ENCODE results near the gene CARD10. TPM values are rescaled to one million over a fixed set of nuclear protein-coding genes. Genes with fewer than 3 reads are reported as not detected.
A peak's percentile ranks its signal among the peaks of the same experiment; 100 is the strongest.

Gene CARD10
- total RNA-seq, 2 experiments from 2014 or later: 0.09 to 0.18 TPM

DNA sequence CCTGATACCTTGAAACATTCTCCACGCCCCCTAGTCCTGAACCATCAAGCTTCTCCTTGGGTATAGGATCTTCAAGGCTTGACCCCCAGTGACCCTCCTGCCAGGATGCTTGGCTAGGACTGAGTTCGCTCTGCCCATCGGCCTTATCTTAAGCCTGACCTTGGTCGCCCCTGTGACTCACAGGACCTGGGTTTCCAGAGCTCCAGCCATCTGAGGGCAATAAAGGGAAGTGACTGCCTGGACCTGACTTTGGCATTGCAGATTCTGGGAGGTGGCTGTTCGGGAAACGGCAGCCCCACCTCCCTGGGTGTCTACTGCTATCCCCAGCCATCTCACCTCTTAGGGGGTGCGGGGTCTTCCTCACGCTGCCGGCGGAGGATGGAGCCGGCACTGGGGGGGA lies 15.4 kb downstream of the CARD10 start:
- Mint-ChIP-seq H3K27ac (no peak overlapping the region), H3K4me1 (ENCODE audit: low read depth) (peaks cover 14% of the 10 kb centered on the region), H3K4me3 (no peak overlapping the region), H3K27me3 (no peaks in the 10 kb centered on the region), H3K9me3 (no peaks in the 10 kb centered on the region), H3K36me3 (ENCODE audit: low read depth) (no peaks in the 10 kb centered on the region)
- ATAC-seq (no peak), DNase-seq (no peak)
- intact Hi-C loops (cut with micrococcal nuclease): no loop called here
- POLR2A ChIA-PET: no interaction called here
- CTCF ChIA-PET: interaction anchor here (1.4 to 2.6 kb wide), 2 partner anchors 88 to 243 kb away, joined by 3 to 9 read pairs; no protein-coding TSS in a partner anchor
- TF ChIP-seq, protein P1, sequence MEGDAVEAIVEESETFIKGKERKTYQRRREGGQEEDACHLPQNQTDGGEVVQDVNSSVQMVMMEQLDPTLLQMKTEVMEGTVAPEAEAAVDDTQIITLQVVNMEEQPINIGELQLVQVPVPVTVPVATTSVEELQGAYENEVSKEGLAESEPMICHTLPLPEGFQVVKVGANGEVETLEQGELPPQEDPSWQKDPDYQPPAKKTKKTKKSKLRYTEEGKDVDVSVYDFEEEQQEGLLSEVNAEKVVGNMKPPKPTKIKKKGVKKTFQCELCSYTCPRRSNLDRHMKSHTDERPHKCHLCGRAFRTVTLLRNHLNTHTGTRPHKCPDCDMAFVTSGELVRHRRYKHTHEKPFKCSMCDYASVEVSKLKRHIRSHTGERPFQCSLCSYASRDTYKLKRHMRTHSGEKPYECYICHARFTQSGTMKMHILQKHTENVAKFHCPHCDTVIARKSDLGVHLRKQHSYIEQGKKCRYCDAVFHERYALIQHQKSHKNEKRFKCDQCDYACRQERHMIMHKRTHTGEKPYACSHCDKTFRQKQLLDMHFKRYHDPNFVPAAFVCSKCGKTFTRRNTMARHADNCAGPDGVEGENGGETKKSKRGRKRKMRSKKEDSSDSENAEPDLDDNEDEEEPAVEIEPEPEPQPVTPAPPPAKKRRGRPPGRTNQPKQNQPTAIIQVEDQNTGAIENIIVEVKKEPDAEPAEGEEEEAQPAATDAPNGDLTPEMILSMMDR (IDR thresholded peaks at IDR 0.05): no peak

DNA sequence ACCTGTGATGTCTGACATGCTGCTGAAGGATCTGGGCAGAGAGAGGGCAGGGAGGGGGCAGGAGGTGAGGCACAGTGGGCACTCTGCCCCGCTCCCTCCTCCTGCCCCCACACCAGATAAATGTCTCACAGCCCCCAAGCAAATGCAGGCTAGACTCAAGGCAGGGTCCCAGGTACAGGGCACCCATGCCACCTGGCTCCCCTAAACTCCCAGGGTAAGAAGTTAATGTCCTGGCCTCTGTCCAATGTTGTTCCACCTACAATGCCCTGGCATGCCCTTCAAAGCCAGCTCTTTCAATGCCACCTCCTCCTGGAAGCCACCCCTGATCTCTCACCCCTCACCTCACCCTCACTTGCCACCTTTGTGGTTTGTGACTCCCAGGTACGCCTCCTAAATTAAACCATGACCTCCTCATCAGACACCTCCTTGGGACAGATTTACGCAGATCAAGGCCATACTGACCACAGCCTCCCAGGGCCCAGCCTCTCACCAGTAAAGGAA lies 16.0 kb downstream of the CARD10 start:
- Mint-ChIP-seq H3K9me3 (no peaks in the 10 kb centered on the region), H3K36me3 (ENCODE audit: low read depth) (no peaks in the 10 kb centered on the region), H3K27me3 (no peaks in the 10 kb centered on the region), H3K4me3 (no peak overlapping the region), H3K27ac (no peak overlapping the region), H3K4me1 (ENCODE audit: low read depth) (peaks cover 14% of the 10 kb centered on the region)
- ATAC-seq (no peak), DNase-seq (no peak)
- ChIA-PET POLR2A (no interaction called here), CTCF (interaction anchor here (1.4 kb wide), 1 partner anchor 243 kb away, joined by 3 read pairs; no protein-coding TSS in a partner anchor)
- intact Hi-C loops (cut with micrococcal nuclease): no loop called here
- TF ChIP-seq, protein P1 (IDR thresholded peaks at IDR 0.05): no peak

DNA sequence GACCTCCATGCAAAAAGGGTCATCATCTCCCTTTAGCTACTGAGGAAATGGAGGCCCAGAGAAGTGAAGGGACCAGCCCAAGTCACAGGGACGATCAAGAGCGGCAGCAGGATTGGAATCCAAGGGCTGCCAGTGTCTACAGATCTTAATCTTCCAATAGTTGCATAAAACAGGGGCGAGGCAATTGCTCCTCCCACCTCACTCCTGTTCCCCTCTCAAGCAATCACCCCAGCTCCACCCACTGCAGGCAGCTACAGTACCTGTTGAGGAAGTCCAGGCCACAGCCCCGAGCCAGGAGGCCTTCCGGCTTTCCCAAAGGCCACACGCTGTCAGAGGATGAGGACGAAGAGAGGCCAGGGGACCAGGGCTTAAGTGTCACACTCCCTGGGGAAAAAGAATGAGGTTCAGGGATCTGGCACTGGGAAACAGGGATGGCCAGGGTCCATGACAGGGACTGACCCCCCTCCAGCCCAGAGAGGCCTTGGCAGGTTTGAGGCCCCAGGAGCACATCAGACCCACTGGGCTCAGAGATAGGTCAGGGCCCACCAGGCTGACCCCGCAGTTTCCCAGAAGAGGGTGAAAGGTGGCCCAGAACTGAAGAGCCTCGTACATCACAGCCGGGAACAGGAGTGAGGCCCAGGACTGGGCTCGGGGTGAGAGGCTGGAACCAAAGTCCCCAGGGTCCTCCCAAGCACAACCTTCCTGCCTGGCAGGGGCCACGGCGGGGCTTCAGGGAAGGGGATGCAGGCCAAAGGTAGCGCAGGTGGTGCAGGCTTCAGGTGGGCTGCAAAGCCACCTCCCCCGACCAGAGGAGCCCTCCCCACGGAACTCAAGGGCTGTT lies 16.7 kb downstream of the CARD10 start:
- ATAC-seq (no peak), DNase-seq (peak; percentile 22)
- ChIA-PET POLR2A (no interaction called here), CTCF (interaction anchor here (1.1 to 1.4 kb wide), 3 partner anchors 64 to 242 kb away, joined by 3 to 6 read pairs (median 3); no protein-coding TSS in a partner anchor)
- H3K36me3 Mint-ChIP-seq (ENCODE audit: low read depth): no peaks in the 10 kb centered on the region
- no peak overlapping the region for H3K27ac Mint-ChIP-seq
- intact Hi-C loops (cut with micrococcal nuclease): no loop called here
- no peak overlapping the region for H3K4me3 Mint-ChIP-seq
- TF ChIP-seq, protein P1 (IDR thresholded peaks at IDR 0.05): no peak
- no peaks in the 10 kb centered on the region for H3K9me3 Mint-ChIP-seq
- H3K4me1 Mint-ChIP-seq (ENCODE audit: low read depth): peaks cover 14% of the 10 kb centered on the region
- H3K27me3 Mint-ChIP-seq: no peaks in the 10 kb centered on the region

DNA sequence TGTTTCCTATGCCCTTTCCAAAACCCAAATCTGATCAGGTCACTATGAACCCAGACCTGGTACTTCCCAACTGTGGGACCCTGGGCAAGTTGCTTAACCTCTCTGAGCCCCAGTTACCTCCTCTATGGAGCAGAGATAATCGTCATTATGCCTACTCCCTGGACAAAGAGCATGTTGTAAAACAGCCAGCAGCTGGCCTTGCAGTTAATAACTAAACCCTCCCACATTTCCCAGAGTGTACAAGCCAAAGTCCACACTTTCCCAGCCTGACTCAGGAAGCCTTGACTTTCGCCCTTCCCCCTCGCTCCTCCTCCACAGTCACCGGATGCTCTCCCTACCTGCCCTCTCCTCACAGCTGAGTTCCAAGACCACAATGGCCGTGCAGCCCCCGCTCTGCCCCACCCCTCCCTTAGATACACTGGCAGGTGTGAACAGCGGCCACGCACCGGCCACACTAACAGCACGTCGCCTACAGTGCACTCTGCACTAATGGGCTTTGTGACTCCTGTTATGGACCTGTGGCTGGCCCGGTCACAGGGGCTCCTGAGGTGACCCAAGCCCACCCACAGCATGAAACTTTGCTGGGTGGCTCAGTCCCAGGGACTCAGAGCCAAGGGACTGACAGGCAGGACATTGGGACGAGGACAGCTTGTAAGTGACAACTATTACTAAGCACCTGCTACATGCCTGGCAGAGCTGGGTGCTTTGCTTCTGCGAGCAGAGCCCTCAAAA lies 17.4 kb downstream of the CARD10 start:
- H3K27ac Mint-ChIP-seq: no peak overlapping the region
- H3K4me3 Mint-ChIP-seq: no peak overlapping the region
- H3K27me3 Mint-ChIP-seq: no peaks in the 10 kb centered on the region
- H3K36me3 Mint-ChIP-seq (ENCODE audit: low read depth): no peaks in the 10 kb centered on the region
- ATAC-seq (no peak), DNase-seq (no peak)
- no peaks in the 10 kb centered on the region for H3K9me3 Mint-ChIP-seq
- CTCF ChIA-PET: interaction anchor here (1.1 to 4.9 kb wide), 3 partner anchors 15 to 185 kb away, joined by 3 to 24 read pairs (median 6); partner anchors contain the start of gene MFNG
- POLR2A ChIA-PET: no interaction called here
- TF ChIP-seq, protein P1 (IDR thresholded peaks at IDR 0.05): no peak
- intact Hi-C loops (cut with micrococcal nuclease): no loop called here
- H3K4me1 Mint-ChIP-seq (ENCODE audit: low read depth): peaks cover 14% of the 10 kb centered on the region

Measured in activated CD8-positive, alpha-beta T cell treated with anti-CD3 and anti-CD28 coated beads for 36 hours (primary cell).